Thoracic aorta (tissue), 2 donors: ENCODE results near the gene CAMK2D. TPM values are rescaled to one million over a fixed set of nuclear protein-coding genes. Genes with fewer than 3 reads are reported as not detected.

ENCODE experiments used
- ATAC-seq: fragments of 150-250 bp; one replicate; pipeline ENCODE4 v1.8.0; 2017; ENCODE audit warnings: low read depth; ENCODE audit not compliant: insufficient number of reproducible peaks, low FRiP score
- DNase-seq: peaks from one replicate; pipeline ENCODE4 v3.0.0-alpha.2; 2020; ENCODE audit warnings: low spot score
- H3K27ac ChIP-seq, 2 donors: fragments of 200-600 bp; sonication (generic); 1 replicate in 1 of 2; 2 replicates in 1 of 2; pipeline ENCODE4 v1.5.1; 2016; ENCODE audit warnings: mild to moderate bottlenecking in 2 of 2, moderate library complexity in 2 of 2
- H3K27me3 ChIP-seq: fragments of 200-600 bp; sonication (generic); replicated peaks from 2 replicates; pipeline ENCODE4 v1.6.0; 2016; ENCODE audit warnings: mild to moderate bottlenecking; ENCODE audit not compliant: insufficient read depth
- H3K36me3 ChIP-seq: fragments of 200-600 bp; sonication (generic); one replicate; pipeline ENCODE4 v1.5.1; 2016
- H3K4me1 ChIP-seq, 2 donors: fragments of 200-600 bp; sonication (generic); 1 replicate in 1 of 2; 2 replicates in 1 of 2; pipeline versions ENCODE4 v1.5.1 to v1.6.0; 2016; ENCODE audit warnings: low read depth in 2 of 2, mild to moderate bottlenecking in 1 of 2; ENCODE audit not compliant: control insufficient read depth in 1 of 2
- H3K4me3 ChIP-seq: fragments of 200-600 bp; sonication (generic); 2 replicates; pipeline ENCODE4 v1.5.1; 2016; ENCODE audit warnings: mild to moderate bottlenecking
- H3K9me3 ChIP-seq: fragments of 200-600 bp; sonication (generic); 2 replicates; pipeline ENCODE4 v1.5.1; 2016
- CTCF ChIP-seq: fragments of 200-600 bp; sonication (generic); IDR thresholded peaks from one replicate; pipeline ENCODE4 v1.5.1; 2019; ENCODE audit warnings: antibody characterized with exemption
- total RNA-seq, 2 donors: library from RNA; depleted of rRNA; stranded (reverse); fragments of >200 nt; gene quantifications; one replicate each; pipeline versions ENCODE4 v1.1.0 to v1.2.3, GENCODE V29; 2016

CAMK2D gene
- total RNA-seq, 2 donors from 2014 or later: 50.6 to 70.1 TPM

GRCh38 chr4:113462286-113462685, 299.3 kb downstream of the CAMK2D start:
- no peak for TF ChIP-seq CTCF
- no peak overlapping the region for H3K27ac ChIP-seq
- H3K27me3 ChIP-seq: no peaks in the 10 kb centered on the region
- H3K4me1 ChIP-seq: peaks cover 0 to 7% of the 10 kb centered on the region in 2 donors
- ATAC-seq (no peak), DNase-seq (no peak)
- H3K36me3 ChIP-seq: peaks cover 4% of the 10 kb centered on the region
- no peak overlapping the region for H3K4me3 ChIP-seq
- no peaks in the 10 kb centered on the region for H3K9me3 ChIP-seq

GRCh38 chr4:113461281-113461680, 300.3 kb downstream of the CAMK2D start:
- DNase-seq (no peak), ATAC-seq (no peak)
- Histone ChIP-seq H3K27ac (no peak overlapping the region), H3K9me3 (no peaks in the 10 kb centered on the region), H3K4me1 (no peaks in the 10 kb centered on the region), H3K4me3 (no peak overlapping the region), H3K27me3 (no peaks in the 10 kb centered on the region), H3K36me3 (peaks cover 4% of the 10 kb centered on the region)
- TF ChIP-seq CTCF: no peak

DNA sequence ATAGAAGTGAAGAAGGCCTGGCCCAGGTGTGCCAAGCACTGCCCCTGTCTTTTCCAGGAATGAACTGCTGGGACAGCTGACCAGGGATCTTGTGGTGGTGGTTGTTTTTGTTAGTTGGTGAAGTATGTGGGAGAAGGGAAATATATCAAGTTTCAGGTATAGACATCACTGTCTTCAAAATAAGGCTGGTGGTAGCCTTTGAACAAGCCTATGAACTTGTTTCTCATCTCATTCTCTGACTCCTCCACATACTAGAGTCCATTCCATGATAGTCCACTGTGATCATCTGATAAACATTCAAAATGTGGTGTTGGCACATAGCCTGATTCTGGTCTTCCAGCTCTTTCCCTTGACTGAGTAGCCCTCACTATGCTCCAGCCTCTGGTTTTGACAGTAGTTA, 303.7 kb downstream of the CAMK2D start:
- TF ChIP-seq CTCF: no peak
- Histone ChIP-seq H3K27me3 (no peaks in the 10 kb centered on the region), H3K9me3 (no peaks in the 10 kb centered on the region), H3K4me1 (peaks cover 8 to 9% of the 10 kb centered on the region in 2 donors), H3K36me3 (no peaks in the 10 kb centered on the region), H3K4me3 (no peak overlapping the region), H3K27ac (no peak overlapping the region)
- ATAC-seq (no peak), DNase-seq (no peak)

DNA sequence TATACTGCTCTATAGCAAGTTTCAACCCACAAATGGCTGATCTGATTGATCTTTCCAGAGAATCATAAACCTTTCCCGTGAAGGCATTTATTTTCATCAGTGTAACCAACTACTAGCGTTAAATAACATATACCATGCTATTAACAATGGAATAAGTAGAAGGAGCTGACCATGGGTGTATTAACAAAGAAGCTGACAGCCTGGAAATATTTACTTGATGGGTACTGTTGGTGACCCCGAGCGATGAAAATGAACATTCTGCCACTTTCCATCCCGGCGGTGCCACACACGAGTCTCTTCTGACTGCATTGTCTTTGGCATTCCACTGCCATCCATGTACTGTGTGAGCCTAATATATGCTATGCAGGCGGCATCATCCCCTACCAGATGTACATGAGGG, 304.4 kb downstream of the CAMK2D start:
- H3K4me1 ChIP-seq: peaks cover 10 to 14% of the 10 kb centered on the region in 2 donors
- no peak for TF ChIP-seq CTCF
- DNase-seq (no peak), ATAC-seq (no peak)
- H3K27ac ChIP-seq: no peak overlapping the region
- H3K27me3 ChIP-seq: no peaks in the 10 kb centered on the region
- H3K4me3 ChIP-seq: no peak overlapping the region
- H3K9me3 ChIP-seq: no peaks in the 10 kb centered on the region
- H3K36me3 ChIP-seq: no peaks in the 10 kb centered on the region

GRCh38 chr4:113455061-113455460, 306.5 kb downstream of the CAMK2D start:
- no peaks in the 10 kb centered on the region for H3K27me3 ChIP-seq
- ATAC-seq (no peak), DNase-seq (no peak)
- no peak overlapping the region for H3K27ac ChIP-seq
- H3K36me3 ChIP-seq: no peaks in the 10 kb centered on the region
- TF ChIP-seq CTCF: no peak
- no peaks in the 10 kb centered on the region for H3K9me3 ChIP-seq
- H3K4me3 ChIP-seq: no peak overlapping the region
- peaks cover 10 to 35% of the 10 kb centered on the region in 2 donors for H3K4me1 ChIP-seq
